HCT116 (cell line): ENCODE measurements around the gene TIGD4. TPM values are rescaled to one million over a fixed set of nuclear protein-coding genes. Genes with fewer than 3 reads are reported as not detected.

Source experiments
- ATAC-seq: fragments of 200-7000 bp; cut with Tn5 transposase; 2 replicates; pipeline ENCODE4 v1.9.1; 2020; ENCODE audit warnings: mild to moderate bottlenecking, moderate library complexity
- BruUV-seq: library from RNA; stranded (reverse); fragments of 400-500 nt; replicated peaks from 2 replicates; lab custom pipeline; 2021; lab: Mats Ljungman, UMichigan
- CTCF ChIA-PET: fragments of 300-600 bp; sonication (Branson Sonifier 250); formaldehyde crosslinking; loops from one replicate; lab custom pipeline; 2021; ENCODE audit warnings: antibody characterized with exemption; lab: Charles Lee
- POLR2A ChIA-PET: fragments of 300-600, 350-600 bp; sonication (Branson Sonifier 250); formaldehyde crosslinking; loops from one replicate; lab custom pipeline; 2021; ENCODE audit warnings: antibody characterized with exemption; lab: Charles Lee
- RAD21 ChIA-PET, 2 experiments: fragments of 300-600 bp; sonication (Branson Sonifier 250); formaldehyde crosslinking; loops; one replicate each; lab custom pipeline; 2023; ENCODE audit warnings: low total read pairs in 2 of 2; ENCODE audit not compliant: uncharacterized antibody in 2 of 2, unreplicated experiment in 2 of 2, low non-redundant PET in 1 of 2; lab: Charles Lee
- DNase-seq: peaks from one replicate; pipeline ENCODE4 v3.0.0-alpha.2; 2010; ENCODE audit warnings: low read depth, low spot score
- H2AFZ ChIP-seq: fragments of 200-600 bp; shearing (Covaris generic), sonication (generic); 2 replicates; pipeline ENCODE4 v1.6.1; 2017; ENCODE audit warnings: low read depth, mixed run types, mixed read lengths, antibody characterized with exemption, low read length; ENCODE audit not compliant: poor library complexity, severe bottlenecking
- H3K27ac ChIP-seq: 2 replicates; pipeline ENCODE4 v1.5.1; 2012; ENCODE audit warnings: low read depth, low read length
- H3K27me3 ChIP-seq: fragments of 200-600 bp; sonication (generic); 2 replicates; pipeline ENCODE4 v1.6.1; 2016; ENCODE audit warnings: mixed run types, low read length, mixed read lengths; ENCODE audit not compliant: insufficient read depth
- H3K36me3 ChIP-seq, 2 experiments: fragments of 200-500 bp in 1 of 2; fragments of 200-600 bp in 1 of 2; sonication (Bioruptor generic) in 1 of 2; sonication (generic) in 1 of 2; 2 replicates each; pipeline versions ENCODE4 v1.5.1 to v1.6.1; 2014 to 2016; ENCODE audit warnings: low read length in 2 of 2, inconsistent platforms in 1 of 2, mixed read lengths in 1 of 2, mixed run types in 1 of 2; ENCODE audit not compliant: insufficient read depth in 2 of 2, control insufficient read depth in 1 of 2
- H3K4me1 ChIP-seq, 2 experiments: fragments of 200-600 bp in 1 of 2; sonication (generic) in 1 of 2; 2 replicates each; pipeline versions ENCODE4 v1.5.1 to v1.6.1; 2012 to 2017; ENCODE audit warnings: low read length in 2 of 2, inconsistent platforms in 1 of 2, mild to moderate bottlenecking in 1 of 2, mixed read lengths in 1 of 2, mixed run types in 1 of 2, moderate library complexity in 1 of 2; ENCODE audit not compliant: insufficient read depth in 2 of 2, control insufficient read depth in 1 of 2
- H3K4me2 ChIP-seq: fragments of 200-600 bp; sonication (generic); 2 replicates; pipeline ENCODE4 v1.6.1; 2017; ENCODE audit warnings: mixed run types, low read length, mixed read lengths
- H3K4me3 ChIP-seq, 2 experiments: fragments of 200-600 bp in 1 of 2; sonication (generic) in 1 of 2; replicated peaks in 1 of 2; 2 replicates each; pipeline ENCODE4 v1.5.1; 2011 to 2016; ENCODE audit warnings: low read length in 2 of 2, control low read depth in 1 of 2, low read depth in 1 of 2, mild to moderate bottlenecking in 1 of 2, mixed read lengths in 1 of 2, mixed run types in 1 of 2
- H3K79me2 ChIP-seq: fragments of 200-600 bp; sonication (generic); 2 replicates; pipeline ENCODE4 v1.6.1; 2017; ENCODE audit warnings: mild to moderate bottlenecking, mixed run types, low read length, moderate library complexity, mixed read lengths; ENCODE audit not compliant: insufficient read depth
- H3K9ac ChIP-seq: fragments of 200-600 bp; sonication (generic); 2 replicates; pipeline ENCODE4 v1.6.1; 2016; ENCODE audit warnings: low read length, mixed read lengths
- H3K9me2 ChIP-seq: fragments of 200-600 bp; sonication (generic), shearing (Covaris generic); 2 replicates; pipeline ENCODE4 v1.6.1; 2017; ENCODE audit warnings: mixed run types, mild to moderate bottlenecking, moderate library complexity; ENCODE audit not compliant: insufficient read depth
- H3K9me3 ChIP-seq, 2 experiments: fragments of 200-500 bp in 1 of 2; fragments of 200-600 bp in 1 of 2; sonication (Bioruptor generic) in 1 of 2; sonication (generic) in 1 of 2; 2 replicates each; pipeline ENCODE4 v1.6.1; 2014 to 2017; ENCODE audit warnings: low read length in 2 of 2, mixed read lengths in 2 of 2, inconsistent platforms in 1 of 2, low read depth in 1 of 2, mild to moderate bottlenecking in 1 of 2, mixed run types in 1 of 2, moderate library complexity in 1 of 2; ENCODE audit not compliant: control insufficient read depth in 1 of 2, insufficient read depth in 1 of 2
- H4K20me1 ChIP-seq: fragments of 200-600 bp; sonication (generic), shearing (Covaris generic); 2 replicates; pipeline ENCODE4 v1.6.1; 2017; ENCODE audit warnings: mixed run types, mild to moderate bottlenecking, moderate library complexity; ENCODE audit not compliant: insufficient read depth
- ATF3 ChIP-seq: IDR thresholded peaks from 2 replicates; pipeline ENCODE4 v1.6.1; 2012
- CBX3 ChIP-seq: IDR thresholded peaks from 2 replicates; pipeline ENCODE4 v1.6.1; 2012; ENCODE audit warnings: low read depth
- CEBPB ChIP-seq: IDR thresholded peaks from 2 replicates; pipeline ENCODE4 v1.6.1; 2012; ENCODE audit warnings: low read depth
- ELF1 ChIP-seq: IDR thresholded peaks from 2 replicates; pipeline ENCODE4 v1.6.1; 2012; ENCODE audit warnings: low read depth, borderline replicate concordance
- EZH2 ChIP-seq: fragments of 200-600 bp; sonication (generic); IDR thresholded peaks from 2 replicates; pipeline ENCODE4 v1.6.1; 2017; ENCODE audit warnings: antibody characterized with exemption, mixed run types
- FOSL1 ChIP-seq: IDR thresholded peaks from 2 replicates; pipeline ENCODE4 v1.6.1; 2012; ENCODE audit warnings: low read depth
- MAX ChIP-seq: IDR thresholded peaks from 2 replicates; pipeline ENCODE4 v1.6.1; 2012
- POLR2A ChIP-seq: IDR thresholded peaks from 2 replicates; pipeline ENCODE4 v1.7.0; 2011; ENCODE audit warnings: borderline replicate concordance; ENCODE audit not compliant: insufficient read depth, insufficient read length; ENCODE audit errors: extremely low read depth
- RAD21 ChIP-seq: IDR thresholded peaks from 2 replicates; pipeline ENCODE4 v1.6.1; 2012; ENCODE audit warnings: low read depth, mild to moderate bottlenecking
- SIN3A ChIP-seq: IDR thresholded peaks from 2 replicates; pipeline ENCODE4 v1.6.1; 2012; ENCODE audit warnings: low read depth
- SP1 ChIP-seq: IDR thresholded peaks from 2 replicates; pipeline ENCODE4 v1.6.1; 2012; ENCODE audit warnings: low read depth
- SRF ChIP-seq: IDR thresholded peaks from 2 replicates; pipeline ENCODE4 v1.6.1; 2012; ENCODE audit warnings: low read depth
- TCF7L2 ChIP-seq: IDR thresholded peaks from 2 replicates; pipeline ENCODE4 v1.7.0; 2011; ENCODE audit warnings: borderline replicate concordance, inconsistent platforms; ENCODE audit not compliant: insufficient read depth, insufficient read length; ENCODE audit errors: extremely low read depth
- intact Hi-C: fragments of 100-400 bp; cut with micrococcal nuclease; formaldehyde crosslinking; loops from 2 replicates; pipeline ENCODE4 v1.10.0; 2022
- total RNA-seq: library from RNA; stranded (reverse); gene quantifications from one replicate; pipeline ENCODE4 v1.2.1, GENCODE V29; 2021; ENCODE audit not compliant: unreplicated experiment
- TF ChIP-seq, protein P1 (sequence below), 3 experiments: fragments of 200-600 bp in 1 of 3; sonication (generic) in 1 of 3; IDR thresholded peaks in 2 of 3; conservative IDR thresholded peaks in 1 of 3; 2 replicates each; pipeline ENCODE4 v1.5.1; 2012 to 2017; ENCODE audit warnings: low read depth in 2 of 3, low read length in 2 of 3, antibody characterized with exemption in 1 of 3, borderline replicate concordance in 1 of 3, control low read depth in 1 of 3, mild to moderate bottlenecking in 1 of 3, mixed read lengths in 1 of 3, mixed run types in 1 of 3, moderate library complexity in 1 of 3; ENCODE audit not compliant: insufficient read depth in 1 of 3

TIGD4 gene
- total RNA-seq, 1 experiment from 2014 or later: 0.42 TPM

GRCh38 chr4:152817331-152817730 is 37.8 kb upstream of the TIGD4 start:
- TF ChIP-seq TCF7L2 (no peak), CEBPB (no peak), SRF (no peak), POLR2A (no peak), SP1 (no peak), FOSL1 (no peak), MAX (no peak), EZH2 (no peak), CBX3 (no peak), ELF1 (no peak), ATF3 (no peak), SIN3A (no peak), RAD21 (no peak)
- TF ChIP-seq, protein P1, sequence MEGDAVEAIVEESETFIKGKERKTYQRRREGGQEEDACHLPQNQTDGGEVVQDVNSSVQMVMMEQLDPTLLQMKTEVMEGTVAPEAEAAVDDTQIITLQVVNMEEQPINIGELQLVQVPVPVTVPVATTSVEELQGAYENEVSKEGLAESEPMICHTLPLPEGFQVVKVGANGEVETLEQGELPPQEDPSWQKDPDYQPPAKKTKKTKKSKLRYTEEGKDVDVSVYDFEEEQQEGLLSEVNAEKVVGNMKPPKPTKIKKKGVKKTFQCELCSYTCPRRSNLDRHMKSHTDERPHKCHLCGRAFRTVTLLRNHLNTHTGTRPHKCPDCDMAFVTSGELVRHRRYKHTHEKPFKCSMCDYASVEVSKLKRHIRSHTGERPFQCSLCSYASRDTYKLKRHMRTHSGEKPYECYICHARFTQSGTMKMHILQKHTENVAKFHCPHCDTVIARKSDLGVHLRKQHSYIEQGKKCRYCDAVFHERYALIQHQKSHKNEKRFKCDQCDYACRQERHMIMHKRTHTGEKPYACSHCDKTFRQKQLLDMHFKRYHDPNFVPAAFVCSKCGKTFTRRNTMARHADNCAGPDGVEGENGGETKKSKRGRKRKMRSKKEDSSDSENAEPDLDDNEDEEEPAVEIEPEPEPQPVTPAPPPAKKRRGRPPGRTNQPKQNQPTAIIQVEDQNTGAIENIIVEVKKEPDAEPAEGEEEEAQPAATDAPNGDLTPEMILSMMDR (IDR thresholded peaks at IDR 0.05 in 2 of 3, conservative IDR thresholded peaks at IDR 0.05 in 1 of 3; ENCODE audit: borderline replicate concordance in 1 of 3, insufficient read depth in 1 of 3, low read depth in 2 of 3, low read length in 2 of 3): no peak
- no peak overlapping the region for H3K27ac ChIP-seq
- H3K4me2 ChIP-seq: no peak overlapping the region

More at GRCh38 chr4:152817331-152817730, 37.8 kb upstream of the TIGD4 start:
- no peak overlapping the region for H3K9ac ChIP-seq
- DNase-seq: no peak
- H2AFZ ChIP-seq: no peak overlapping the region
- ATAC-seq: no peak
- no peaks in the 10 kb centered on the region for H3K4me1 ChIP-seq
- RAD21 ChIA-PET: no interaction called here
- no peaks in the 10 kb centered on the region for H3K9me2 ChIP-seq
- intact Hi-C loops: no loop called here
- H3K36me3 ChIP-seq: no peaks in the 10 kb centered on the region
- no peaks in the 10 kb centered on the region for H4K20me1 ChIP-seq
- H3K4me3 ChIP-seq: no peak overlapping the region
- H3K9me3 ChIP-seq: no peaks in the 10 kb centered on the region
- POLR2A ChIA-PET: no interaction called here
- H3K79me2 ChIP-seq: peaks cover 6% of the 10 kb centered on the region
- H3K27me3 ChIP-seq: no peaks in the 10 kb centered on the region
- no TSS peak for BruUV-seq
- CTCF ChIA-PET: no interaction called here
